PC-3 (cell line): ENCODE results near the gene SUMF2. TPM values are rescaled to one million over a fixed set of nuclear protein-coding genes. Genes with fewer than 3 reads are reported as not detected.
"Not testable (repeated sequence)": the region's sequence is repeated elsewhere in the genome, so short reads cannot be mapped to it uniquely, and the experiment has no call there.

Experiments used
- ATAC-seq: fragments of 200-7000 bp; cut with Tn5 transposase; 2 replicates; pipeline ENCODE4 v1.9.1; 2020; ENCODE audit warnings: mild to moderate bottlenecking, moderate library complexity
- BruUV-seq: library from RNA; stranded (reverse); fragments of 400-500 nt; replicated peaks from 2 replicates; lab custom pipeline; 2021; lab: Mats Ljungman, UMichigan
- CTCF ChIA-PET: fragments of 300-600 bp; sonication (Branson Sonifier 250); formaldehyde crosslinking; loops from one replicate; lab custom pipeline; 2022; ENCODE audit warnings: antibody characterized with exemption; lab: Charles Lee
- POLR2A ChIA-PET: fragments of 300-600 bp; sonication (Branson Sonifier 250); formaldehyde crosslinking; loops from one replicate; lab custom pipeline; 2022; ENCODE audit warnings: antibody characterized with exemption; ENCODE audit not compliant: unreplicated experiment; lab: Charles Lee
- DNase-seq: peaks from one replicate; pipeline ENCODE4 v3.0.0-alpha.2; 2015
- H2AFZ ChIP-seq: fragments of 300-600 bp; sonication (generic); 2 replicates; pipeline ENCODE4 v1.6.0; 2016; ENCODE audit warnings: antibody characterized with exemption, low read length
- H3F3A ChIP-seq: fragments of 300-600 bp; sonication (generic); one replicate; pipeline ENCODE4 v1.6.0; 2017; ENCODE audit warnings: antibody characterized with exemption, low read length, control low read depth, mild to moderate bottlenecking; ENCODE audit not compliant: unreplicated experiment
- H3K27ac ChIP-seq: fragments of 300-600 bp; sonication (generic); 2 replicates; pipeline ENCODE4 v1.5.1; 2016; ENCODE audit warnings: mild to moderate bottlenecking, low read length
- H3K27me3 ChIP-seq: fragments of 300-600 bp; sonication (generic); 2 replicates; pipeline ENCODE4 v1.6.1; 2016; ENCODE audit warnings: low read length, mixed read lengths
- H3K36me3 ChIP-seq: fragments of 300-600 bp; sonication (generic); 2 replicates; pipeline ENCODE4 v1.6.1; 2016; ENCODE audit warnings: low read depth, mixed run types, low read length, mixed read lengths
- H3K4me1 ChIP-seq: fragments of 300-600 bp; sonication (generic); 2 replicates; pipeline ENCODE4 v1.5.1; 2016; ENCODE audit warnings: low read length; ENCODE audit not compliant: insufficient read depth
- H3K4me2 ChIP-seq: fragments of 300-600 bp; sonication (generic); 2 replicates; pipeline ENCODE4 v1.6.0; 2016; ENCODE audit warnings: low read length
- H3K4me3 ChIP-seq: fragments of 300-600 bp; sonication (generic); 2 replicates; pipeline ENCODE4 v1.5.1; 2016; ENCODE audit warnings: mild to moderate bottlenecking, low read length, mixed read lengths
- H3K79me2 ChIP-seq: fragments of 300-600 bp; sonication (generic); 2 replicates; pipeline ENCODE4 v1.6.1; 2017; ENCODE audit warnings: low read length, mixed read lengths
- H3K9ac ChIP-seq: fragments of 300-600 bp; sonication (generic); 2 replicates; pipeline ENCODE4 v1.6.0; 2016; ENCODE audit warnings: mild to moderate bottlenecking, low read length
- H3K9me2 ChIP-seq: fragments of 300-600 bp; sonication (generic); replicated peaks from 2 replicates; pipeline ENCODE4 v1.6.1; 2016; ENCODE audit warnings: mixed run types, low read length, mixed read lengths
- H3K9me3 ChIP-seq: fragments of 300-600 bp; sonication (generic); 2 replicates; pipeline ENCODE4 v1.6.1; 2016; ENCODE audit warnings: low read length, mixed read lengths
- H4K20me1 ChIP-seq: fragments of 300-600 bp; sonication (generic); 2 replicates; pipeline ENCODE4 v1.6.1; 2016; ENCODE audit warnings: low read length, mixed read lengths
- CTCF ChIP-seq: fragments of 300-600 bp; sonication (generic); conservative IDR thresholded peaks from 2 replicates; pipeline ENCODE4 v1.5.1; 2017; ENCODE audit warnings: antibody characterized with exemption, low read depth, mild to moderate bottlenecking, low read length
- EZH2 ChIP-seq: fragments of 300-600 bp; sonication (generic); IDR thresholded peaks from one replicate; pipeline ENCODE4 v1.6.1; 2017; ENCODE audit warnings: antibody characterized with exemption, mild to moderate bottlenecking, low read length; ENCODE audit not compliant: unreplicated experiment
- EZH2phosphoT487 ChIP-seq: fragments of 300-600 bp; sonication (generic); IDR thresholded peaks from 2 replicates; pipeline ENCODE4 v1.6.1; 2018; ENCODE audit warnings: mild to moderate bottlenecking, antibody characterized with exemption, low read length, borderline replicate concordance
- intact Hi-C: fragments of 100-400 bp; cut with micrococcal nuclease; formaldehyde crosslinking; loops from 2 replicates; pipeline ENCODE4 v1.9.0; 2023
- total RNA-seq: library from RNA; depleted of rRNA; stranded (reverse); fragments of >200 nt; gene quantifications from 2 replicates; pipeline ENCODE4 v1.2.3, GENCODE V29; 2014

The SUMF2 gene
- total RNA-seq, 1 experiment from 2014 or later = 65.6 TPM

- Histone ChIP-seq H3K27ac (no peak overlapping the region), H4K20me1 (no peaks in the 10 kb centered on the region), H3K9me2 (no peaks in the 10 kb centered on the region), H3K27me3 (no peaks in the 10 kb centered on the region), H3K36me3 (no peaks in the 10 kb centered on the region), H3F3A (no peaks in the 10 kb centered on the region), H2AFZ (no peak overlapping the region), H3K9ac (no peak overlapping the region), H3K4me2 (no peak overlapping the region), H3K4me1 (no peaks in the 10 kb centered on the region), H3K4me3 (no peak overlapping the region), H3K9me3 (no peaks in the 10 kb centered on the region), H3K79me2 (no peaks in the 10 kb centered on the region)
- DNase-seq (no peak), ATAC-seq (no peak)
- ChIA-PET POLR2A (no interaction called here), CTCF (no interaction called here)
- TF ChIP-seq EZH2phosphoT487 (no peak), EZH2 (no peak), CTCF (no peak)
- intact Hi-C loops = no loop called here
- BruUV-seq = no TSS peak
Measured at GRCh38 chr7:56087445-56087844, 23.4 kb downstream of the SUMF2 start.

- no peak overlapping the region for H2AFZ ChIP-seq
- no peak overlapping the region for H3K4me2 ChIP-seq
- H3K4me3 ChIP-seq = no peak overlapping the region
- no peaks in the 10 kb centered on the region for H3K36me3 ChIP-seq
- H3K4me1 ChIP-seq = no peaks in the 10 kb centered on the region; the same call in 1 of the 2 replicates
- TF ChIP-seq EZH2phosphoT487 = no peak
- no peak for TF ChIP-seq CTCF
- no peak for TF ChIP-seq EZH2
- no peaks in the 10 kb centered on the region for H3K9me3 ChIP-seq
- intact Hi-C loops = no loop called here
- ATAC-seq (no peak), DNase-seq (no peak)
- ChIA-PET POLR2A (no interaction called here), CTCF (no interaction called here)
- no peaks in the 10 kb centered on the region for H3K79me2 ChIP-seq
- no peaks in the 10 kb centered on the region for H4K20me1 ChIP-seq
- BruUV-seq = no TSS peak
- no peaks in the 10 kb centered on the region for H3K27me3 ChIP-seq
- H3K9me2 ChIP-seq = no peaks in the 10 kb centered on the region
- H3K27ac ChIP-seq = no peak overlapping the region
- H3K9ac ChIP-seq = no peak overlapping the region
- no peaks in the 10 kb centered on the region for H3F3A ChIP-seq
Measured at GRCh38 chr7:56091591-56091990, 27.5 kb downstream of the SUMF2 start.

GRCh38 chr7:56092388-56092787 lies 28.3 kb downstream of the SUMF2 start:
- DNase-seq, H2AFZ ChIP-seq, H3F3A ChIP-seq, H3K36me3 ChIP-seq, H3K4me1 ChIP-seq, H3K27me3 ChIP-seq, H3K9ac ChIP-seq, H3K79me2 ChIP-seq, BruUV-seq, intact Hi-C loops, H4K20me1 ChIP-seq, H3K9me2 ChIP-seq, H3K9me3 ChIP-seq, H3K4me3 ChIP-seq, ATAC-seq, H3K27ac ChIP-seq: not testable (repeated sequence)
- ChIA-PET CTCF (interaction anchor here (0.5 kb wide), 1 partner anchor 451 kb away, joined by 8 read pairs; no protein-coding TSS in a partner anchor), POLR2A (interaction anchor here (0.5 kb wide), 1 partner anchor 58 kb away, joined by 4 read pairs; no protein-coding TSS in a partner anchor)
- peak overlapping the region; percentile 53; the same call in 1 of the 2 replicates for H3K4me2 ChIP-seq
